ENCODE data around the gene NUDT16L1. TPM values are rescaled to one million over a fixed set of nuclear protein-coding genes. Genes with fewer than 3 reads are reported as not detected.

NUDT16L1 gene
- total RNA-seq, 1 experiment from 2014 or later, result 21.8 TPM

GRCh38 chr16:4695473-4696171 lies 2.3 kb downstream of the NUDT16L1 start:
- peak overlapping the region; percentile 66 for H3K27ac Mint-ChIP-seq (ENCODE audit: low read depth, unreplicated experiment)

GRCh38 chr16:4696172-4696904 lies 3.0 kb downstream of the NUDT16L1 start:
- no peaks in the 10 kb centered on the region for H3K27me3 Mint-ChIP-seq (ENCODE audit: insufficient read depth, unreplicated experiment)
- TSS peak; percentile 22 for BruUV-seq (replicated peaks)
- H3K36me3 Mint-ChIP-seq (ENCODE audit: insufficient read depth, unreplicated experiment), result peaks cover 63% of the 10 kb centered on the region
- TF ChIP-seq CTCF (IDR thresholded peaks at IDR 0.05; ENCODE audit: unreplicated experiment), result no peak
- no peak for DNase-seq (ENCODE audit: unreplicated experiment)
- no peak overlapping the region for H3K4me3 Mint-ChIP-seq (ENCODE audit: unreplicated experiment)
- intact Hi-C loops (cut with micrococcal nuclease), result no loop called here
- peaks cover 5% of the 10 kb centered on the region for H3K4me1 Mint-ChIP-seq (ENCODE audit: insufficient read depth, unreplicated experiment)
- no peaks in the 10 kb centered on the region for H3K9me3 Mint-ChIP-seq (ENCODE audit: unreplicated experiment)
- ChIA-PET CTCF (interaction anchor here (0.5 to 1.1 kb wide), 4 partner anchors 11 to 711 kb away, joined by 3 to 6 read pairs (median 4); partner anchors contain the start of gene UBALD1), POLR2A (interaction anchor here (1.0 to 2.1 kb wide), 3 partner anchors 7 to 36 kb away, joined by 3 to 12 read pairs (median 4); no protein-coding TSS in a partner anchor)
- H3K27ac Mint-ChIP-seq (ENCODE audit: low read depth, unreplicated experiment), result peak overlapping the region; percentile 39

More at GRCh38 chr16:4695473-4696171, 2.3 kb downstream of the NUDT16L1 start:
- TF ChIP-seq CTCF (IDR thresholded peaks at IDR 0.05; ENCODE audit: unreplicated experiment), result no peak
- intact Hi-C loops (cut with micrococcal nuclease), result no loop called here
- peak overlapping the region; percentile 75 for H3K4me3 Mint-ChIP-seq (ENCODE audit: unreplicated experiment)
- no TSS peak for BruUV-seq (replicated peaks)
- peaks cover 66% of the 10 kb centered on the region for H3K36me3 Mint-ChIP-seq (ENCODE audit: insufficient read depth, unreplicated experiment)
- POLR2A ChIA-PET, result interaction anchor here (0.8 to 3.3 kb wide), 6 partner anchors 8 to 39 kb away, joined by 3 to 30 read pairs (median 5); partner anchors contain the start of genes ANKS3 and DNAAF8
- peaks cover 5% of the 10 kb centered on the region for H3K4me1 Mint-ChIP-seq (ENCODE audit: insufficient read depth, unreplicated experiment)
- no peaks in the 10 kb centered on the region for H3K27me3 Mint-ChIP-seq (ENCODE audit: insufficient read depth, unreplicated experiment)
- DNase-seq (ENCODE audit: unreplicated experiment), result no peak
- no peaks in the 10 kb centered on the region for H3K9me3 Mint-ChIP-seq (ENCODE audit: unreplicated experiment)
- CTCF ChIA-PET, result interaction anchor here (0.6 to 1.4 kb wide), 4 partner anchors 25 to 261 kb away, joined by 3 to 6 read pairs (median 4); partner anchors contain the start of genes MGRN1 and UBALD1

DNA sequence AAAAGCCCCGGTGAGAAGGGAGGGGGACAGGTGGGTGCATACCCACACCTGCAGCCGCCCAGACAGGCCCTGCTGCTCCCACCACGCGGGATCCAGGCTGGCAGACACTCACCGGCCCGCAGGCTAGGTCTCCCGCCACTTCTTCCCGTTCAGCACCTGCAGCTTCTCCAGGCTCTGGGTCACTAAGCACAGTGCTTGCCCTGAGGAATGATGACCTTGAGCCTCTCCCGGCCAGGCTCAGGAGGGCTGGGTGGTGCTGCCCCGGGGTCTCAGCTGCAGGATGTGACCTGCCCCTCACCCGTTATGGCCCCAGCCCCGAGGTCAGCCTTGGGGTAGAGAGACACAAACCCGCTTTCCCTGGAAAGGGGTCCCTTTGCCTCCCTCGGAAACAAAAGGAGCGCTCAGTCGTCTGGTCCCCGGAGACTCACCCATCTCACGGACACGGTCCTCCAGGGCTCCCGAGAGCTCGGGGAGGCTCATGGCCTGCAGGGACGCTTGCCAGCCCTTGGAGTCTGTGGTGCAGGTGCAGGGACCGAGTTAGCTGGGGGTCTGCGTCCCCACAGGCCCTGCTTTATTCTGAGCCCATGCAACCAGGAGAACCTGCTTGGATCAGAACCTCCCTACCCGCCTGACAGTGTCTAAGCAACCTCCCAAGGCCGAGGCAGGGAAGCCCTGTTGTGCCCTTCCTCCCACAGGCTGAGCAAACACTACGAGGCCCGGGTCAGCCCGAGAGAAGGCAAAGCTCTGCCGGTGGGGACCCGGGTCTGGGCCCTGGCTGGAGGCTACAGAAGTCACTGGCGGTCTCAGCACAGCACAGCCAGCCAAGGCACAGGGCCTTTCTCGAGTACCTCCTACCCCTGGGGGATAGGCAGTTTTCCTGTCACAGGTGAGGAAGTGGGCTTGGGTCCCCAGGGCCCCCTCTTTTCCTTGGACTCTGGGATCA lies 3.8 kb downstream of the NUDT16L1 start:
- intact Hi-C loops (cut with micrococcal nuclease), result no loop called here
- H3K9me3 Mint-ChIP-seq (ENCODE audit: unreplicated experiment), result no peaks in the 10 kb centered on the region
- H3K27ac Mint-ChIP-seq (ENCODE audit: low read depth, unreplicated experiment), result peak overlapping the region; percentile 39
- H3K4me3 Mint-ChIP-seq (ENCODE audit: unreplicated experiment), result no peak overlapping the region
- H3K27me3 Mint-ChIP-seq (ENCODE audit: insufficient read depth, unreplicated experiment), result no peaks in the 10 kb centered on the region
- peaks cover 60% of the 10 kb centered on the region for H3K36me3 Mint-ChIP-seq (ENCODE audit: insufficient read depth, unreplicated experiment)
- ChIA-PET CTCF (interaction anchor here (0.5 to 0.6 kb wide), 2 partner anchors 11 to 712 kb away, joined by 3 to 4 read pairs; no protein-coding TSS in a partner anchor), POLR2A (interaction anchor here (0.5 to 2.1 kb wide), 4 partner anchors 9 to 246 kb away, joined by 3 to 12 read pairs (median 4); no protein-coding TSS in a partner anchor)
- no peak for TF ChIP-seq CTCF (IDR thresholded peaks at IDR 0.05; ENCODE audit: unreplicated experiment)
- no peak for DNase-seq (ENCODE audit: unreplicated experiment)
- no TSS peak for BruUV-seq (replicated peaks)
- H3K4me1 Mint-ChIP-seq (ENCODE audit: insufficient read depth, unreplicated experiment), result peaks cover 5% of the 10 kb centered on the region

All from MCF 10A (cell line).